Measurements from ENCODE around the gene IL17D.

DNA sequence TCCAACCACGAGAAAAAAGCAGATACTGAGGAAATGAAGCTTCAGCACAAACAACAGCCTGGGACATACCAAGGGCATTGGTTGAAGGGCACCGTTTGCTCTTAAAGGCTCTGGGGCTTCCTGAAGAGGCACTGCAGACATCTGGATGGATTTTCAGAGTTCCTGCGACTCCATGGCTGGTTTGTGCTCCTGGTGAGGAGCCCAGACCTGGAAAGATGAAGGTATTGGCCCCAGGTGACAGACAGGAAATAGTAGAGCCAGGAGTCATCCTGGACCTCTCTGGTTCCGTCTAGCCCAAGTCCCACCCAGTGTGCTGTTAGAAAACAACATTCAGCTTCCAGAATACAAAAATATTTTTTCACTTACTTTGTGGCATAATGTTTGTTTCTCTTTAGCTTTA lies 6.3 kb downstream of the IL17D start:
- TF ChIP-seq, protein P1, sequence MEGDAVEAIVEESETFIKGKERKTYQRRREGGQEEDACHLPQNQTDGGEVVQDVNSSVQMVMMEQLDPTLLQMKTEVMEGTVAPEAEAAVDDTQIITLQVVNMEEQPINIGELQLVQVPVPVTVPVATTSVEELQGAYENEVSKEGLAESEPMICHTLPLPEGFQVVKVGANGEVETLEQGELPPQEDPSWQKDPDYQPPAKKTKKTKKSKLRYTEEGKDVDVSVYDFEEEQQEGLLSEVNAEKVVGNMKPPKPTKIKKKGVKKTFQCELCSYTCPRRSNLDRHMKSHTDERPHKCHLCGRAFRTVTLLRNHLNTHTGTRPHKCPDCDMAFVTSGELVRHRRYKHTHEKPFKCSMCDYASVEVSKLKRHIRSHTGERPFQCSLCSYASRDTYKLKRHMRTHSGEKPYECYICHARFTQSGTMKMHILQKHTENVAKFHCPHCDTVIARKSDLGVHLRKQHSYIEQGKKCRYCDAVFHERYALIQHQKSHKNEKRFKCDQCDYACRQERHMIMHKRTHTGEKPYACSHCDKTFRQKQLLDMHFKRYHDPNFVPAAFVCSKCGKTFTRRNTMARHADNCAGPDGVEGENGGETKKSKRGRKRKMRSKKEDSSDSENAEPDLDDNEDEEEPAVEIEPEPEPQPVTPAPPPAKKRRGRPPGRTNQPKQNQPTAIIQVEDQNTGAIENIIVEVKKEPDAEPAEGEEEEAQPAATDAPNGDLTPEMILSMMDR (IDR thresholded peaks at IDR 0.05) = no peak
- TF ChIP-seq POLR2A (IDR thresholded peaks at IDR 0.05) = no peak
- no peak for TF ChIP-seq EP300 (IDR thresholded peaks at IDR 0.05)

Data from tibial nerve (tissue), 4 donors.